ENCODE results near the gene ANKRD30A.
"Not testable (repeated sequence)": the region's sequence is repeated elsewhere in the genome, so short reads cannot be mapped to it uniquely, and the experiment has no call there.

Gene ANKRD30A

DNA sequence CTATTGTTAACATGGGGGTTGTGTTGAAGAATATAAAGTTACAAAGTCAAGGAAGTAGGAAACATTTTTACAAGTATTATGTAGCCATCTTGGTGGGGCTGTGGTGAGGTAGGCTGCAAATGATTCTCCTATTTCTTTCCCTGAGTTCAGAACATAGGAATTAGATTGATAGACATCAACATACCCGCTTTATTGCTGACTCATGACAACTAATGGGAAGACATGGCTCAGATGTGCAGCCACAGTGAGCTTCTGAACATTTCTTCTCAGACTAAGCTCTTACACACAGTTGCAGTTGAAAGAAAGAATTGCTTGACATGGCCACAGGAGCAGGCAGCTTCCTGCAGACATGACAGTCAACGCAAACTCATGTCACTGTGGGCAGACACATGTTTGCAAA lies 110.7 kb downstream of the ANKRD30A start:
- H3K27me3 ChIP-seq (ENCODE audit: insufficient read depth, low read length, poor library complexity, severe bottlenecking) = no peaks in the 10 kb centered on the region
- H4K20me1 ChIP-seq (ENCODE audit: insufficient read depth, low read length, poor library complexity, severe bottlenecking) = no peaks in the 10 kb centered on the region
- no peaks in the 10 kb centered on the region for H3K36me3 ChIP-seq (ENCODE audit: insufficient read depth, low read length)
- H3K4me1 ChIP-seq (ENCODE audit: insufficient read depth, low read length, poor library complexity, severe bottlenecking) = no peaks in the 10 kb centered on the region
- H3K4me3 ChIP-seq (ENCODE audit: low read length, poor library complexity, severe bottlenecking) = no peak overlapping the region
- no peaks in the 10 kb centered on the region for H3K9me2 ChIP-seq (replicated peaks; ENCODE audit: low read depth, low read length)
- no peaks in the 10 kb centered on the region for H3F3A ChIP-seq (ENCODE audit: low read depth)
- TF ChIP-seq EZH2phosphoT487 (IDR thresholded peaks at IDR 0.05; ENCODE audit: borderline replicate concordance) = no peak
- TF ChIP-seq, protein P1, sequence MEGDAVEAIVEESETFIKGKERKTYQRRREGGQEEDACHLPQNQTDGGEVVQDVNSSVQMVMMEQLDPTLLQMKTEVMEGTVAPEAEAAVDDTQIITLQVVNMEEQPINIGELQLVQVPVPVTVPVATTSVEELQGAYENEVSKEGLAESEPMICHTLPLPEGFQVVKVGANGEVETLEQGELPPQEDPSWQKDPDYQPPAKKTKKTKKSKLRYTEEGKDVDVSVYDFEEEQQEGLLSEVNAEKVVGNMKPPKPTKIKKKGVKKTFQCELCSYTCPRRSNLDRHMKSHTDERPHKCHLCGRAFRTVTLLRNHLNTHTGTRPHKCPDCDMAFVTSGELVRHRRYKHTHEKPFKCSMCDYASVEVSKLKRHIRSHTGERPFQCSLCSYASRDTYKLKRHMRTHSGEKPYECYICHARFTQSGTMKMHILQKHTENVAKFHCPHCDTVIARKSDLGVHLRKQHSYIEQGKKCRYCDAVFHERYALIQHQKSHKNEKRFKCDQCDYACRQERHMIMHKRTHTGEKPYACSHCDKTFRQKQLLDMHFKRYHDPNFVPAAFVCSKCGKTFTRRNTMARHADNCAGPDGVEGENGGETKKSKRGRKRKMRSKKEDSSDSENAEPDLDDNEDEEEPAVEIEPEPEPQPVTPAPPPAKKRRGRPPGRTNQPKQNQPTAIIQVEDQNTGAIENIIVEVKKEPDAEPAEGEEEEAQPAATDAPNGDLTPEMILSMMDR (conservative IDR thresholded peaks at IDR 0.05; ENCODE audit: low read length) = no peak
- no peak overlapping the region for H3K9ac ChIP-seq (ENCODE audit: low read depth, low read length, poor library complexity, severe bottlenecking)
- no peaks in the 10 kb centered on the region for H3K79me2 ChIP-seq (ENCODE audit: insufficient read depth, low read length)
- H3K4me2 ChIP-seq (ENCODE audit: low read depth, low read length, poor library complexity, severe bottlenecking) = no peak overlapping the region
- no peaks in the 10 kb centered on the region for H3K9me3 ChIP-seq (ENCODE audit: insufficient read depth, low read depth, low read length)
- H2AFZ ChIP-seq (ENCODE audit: low read length) = no peak overlapping the region

DNA sequence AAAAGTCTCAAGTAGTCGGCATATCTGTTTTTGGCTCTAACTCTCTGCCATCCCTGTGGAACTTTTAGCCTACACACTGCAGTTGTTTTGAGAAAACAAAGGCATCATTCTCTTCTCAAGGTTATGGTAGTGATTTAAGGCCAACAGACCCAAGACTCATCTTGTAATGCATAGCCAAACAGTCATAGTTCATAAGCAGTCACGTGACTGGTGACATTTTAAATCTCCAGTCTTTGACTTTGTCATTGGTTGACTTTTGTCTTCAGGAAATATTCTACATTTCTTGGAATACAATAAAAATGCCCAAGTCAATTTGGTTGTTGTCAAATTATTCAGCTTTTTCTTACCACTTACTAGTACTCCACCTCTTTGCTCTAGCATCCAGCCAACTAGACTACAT lies 114.8 kb downstream of the ANKRD30A start:
- Histone ChIP-seq H4K20me1 (ENCODE audit: insufficient read depth, low read length, poor library complexity, severe bottlenecking) (no peaks in the 10 kb centered on the region), H3K4me1 (ENCODE audit: insufficient read depth, low read length, poor library complexity, severe bottlenecking) (no peaks in the 10 kb centered on the region), H3K9me3 (ENCODE audit: insufficient read depth, low read depth, low read length) (no peaks in the 10 kb centered on the region), H3K4me3 (ENCODE audit: low read length, poor library complexity, severe bottlenecking) (no peak overlapping the region), H3K79me2 (ENCODE audit: insufficient read depth, low read length) (no peaks in the 10 kb centered on the region), H3K4me2 (ENCODE audit: low read depth, low read length, poor library complexity, severe bottlenecking) (no peak overlapping the region), H3K36me3 (ENCODE audit: insufficient read depth, low read length) (no peaks in the 10 kb centered on the region), H3F3A (ENCODE audit: low read depth) (no peaks in the 10 kb centered on the region), H2AFZ (ENCODE audit: low read length) (no peak overlapping the region), H3K9me2 (replicated peaks; ENCODE audit: low read depth, low read length) (no peaks in the 10 kb centered on the region), H3K9ac (ENCODE audit: low read depth, low read length, poor library complexity, severe bottlenecking) (no peak overlapping the region), H3K27me3 (ENCODE audit: insufficient read depth, low read length, poor library complexity, severe bottlenecking) (no peaks in the 10 kb centered on the region)
- TF ChIP-seq, protein P1 (conservative IDR thresholded peaks at IDR 0.05; ENCODE audit: low read length) = no peak
- TF ChIP-seq EZH2phosphoT487 (IDR thresholded peaks at IDR 0.05; ENCODE audit: borderline replicate concordance) = no peak

DNA sequence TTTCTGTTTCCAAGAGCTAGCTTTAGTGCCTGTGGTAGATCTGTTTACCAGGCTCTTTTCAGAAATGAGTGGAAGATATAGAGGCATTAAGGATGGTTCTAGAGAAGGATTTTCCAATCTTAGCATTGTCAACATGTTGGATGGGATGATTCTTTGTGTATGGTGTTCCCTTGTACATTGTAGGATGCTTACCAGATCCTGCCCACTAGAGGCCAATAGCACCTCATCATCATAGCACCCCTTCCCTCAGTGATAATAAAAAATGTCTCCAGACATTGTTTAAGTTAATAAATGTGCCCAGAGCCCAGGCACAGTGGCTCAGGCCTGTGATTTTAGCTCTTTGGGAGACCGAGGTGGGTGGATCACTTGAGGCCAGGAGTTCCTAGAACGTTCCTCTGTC lies 121.2 kb downstream of the ANKRD30A start:
- Histone ChIP-seq H3K4me1 (ENCODE audit: insufficient read depth, low read length, poor library complexity, severe bottlenecking) (no peaks in the 10 kb centered on the region), H3K9ac (ENCODE audit: low read depth, low read length, poor library complexity, severe bottlenecking) (no peak overlapping the region), H2AFZ (ENCODE audit: low read length) (no peak overlapping the region), H3K4me3 (ENCODE audit: low read length, poor library complexity, severe bottlenecking) (no peak overlapping the region), H3K9me3 (ENCODE audit: insufficient read depth, low read depth, low read length) (no peaks in the 10 kb centered on the region), H3K36me3 (ENCODE audit: insufficient read depth, low read length) (no peaks in the 10 kb centered on the region), H3K27me3 (ENCODE audit: insufficient read depth, low read length, poor library complexity, severe bottlenecking) (no peaks in the 10 kb centered on the region), H4K20me1 (ENCODE audit: insufficient read depth, low read length, poor library complexity, severe bottlenecking) (no peaks in the 10 kb centered on the region), H3K9me2 (replicated peaks; ENCODE audit: low read depth, low read length) (no peaks in the 10 kb centered on the region), H3K4me2 (ENCODE audit: low read depth, low read length, poor library complexity, severe bottlenecking) (no peak overlapping the region), H3K79me2 (ENCODE audit: insufficient read depth, low read length) (no peaks in the 10 kb centered on the region), H3F3A (ENCODE audit: low read depth) (no peaks in the 10 kb centered on the region)
- TF ChIP-seq, protein P1 (conservative IDR thresholded peaks at IDR 0.05; ENCODE audit: low read length) = no peak
- no peak for TF ChIP-seq EZH2phosphoT487 (IDR thresholded peaks at IDR 0.05; ENCODE audit: borderline replicate concordance)

DNA sequence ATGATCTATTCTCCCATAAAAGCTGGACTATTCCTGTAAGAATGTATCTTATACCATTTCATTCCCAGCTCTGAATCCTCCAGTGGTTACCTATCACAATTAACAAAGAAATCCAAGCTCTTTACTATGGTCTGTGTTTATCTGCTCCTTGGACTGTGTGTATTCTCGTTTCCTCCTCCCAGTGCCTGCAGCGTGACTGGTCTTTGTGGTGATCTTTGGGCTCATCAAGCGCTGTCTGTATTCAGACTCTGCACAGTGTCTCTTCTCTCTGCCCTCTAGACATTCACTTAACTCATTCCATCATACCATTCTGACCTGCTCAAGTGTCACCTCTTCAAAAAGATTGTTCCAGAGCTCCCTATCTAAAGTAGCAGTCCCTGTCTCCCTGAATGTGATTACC lies 130.4 kb downstream of the ANKRD30A start:
- not testable (repeated sequence) for H3K27me3 ChIP-seq (ENCODE audit: insufficient read depth, low read length, poor library complexity, severe bottlenecking); H3K9ac ChIP-seq (ENCODE audit: low read depth, low read length, poor library complexity, severe bottlenecking); H3K79me2 ChIP-seq (ENCODE audit: insufficient read depth, low read length); H3K4me1 ChIP-seq (ENCODE audit: insufficient read depth, low read length, poor library complexity, severe bottlenecking); H2AFZ ChIP-seq (ENCODE audit: low read length); H3F3A ChIP-seq (ENCODE audit: low read depth); H3K4me3 ChIP-seq (ENCODE audit: low read length, poor library complexity, severe bottlenecking); H3K9me2 ChIP-seq (replicated peaks; ENCODE audit: low read depth, low read length); H3K9me3 ChIP-seq (ENCODE audit: insufficient read depth, low read depth, low read length); H3K36me3 ChIP-seq (ENCODE audit: insufficient read depth, low read length); H4K20me1 ChIP-seq (ENCODE audit: insufficient read depth, low read length, poor library complexity, severe bottlenecking); H3K4me2 ChIP-seq (ENCODE audit: low read depth, low read length, poor library complexity, severe bottlenecking)
